Measurements from ENCODE around the gene CADPS2.
A peak's percentile ranks its signal among the peaks of the same experiment; 100 is the strongest.

CADPS2 gene

DNA sequence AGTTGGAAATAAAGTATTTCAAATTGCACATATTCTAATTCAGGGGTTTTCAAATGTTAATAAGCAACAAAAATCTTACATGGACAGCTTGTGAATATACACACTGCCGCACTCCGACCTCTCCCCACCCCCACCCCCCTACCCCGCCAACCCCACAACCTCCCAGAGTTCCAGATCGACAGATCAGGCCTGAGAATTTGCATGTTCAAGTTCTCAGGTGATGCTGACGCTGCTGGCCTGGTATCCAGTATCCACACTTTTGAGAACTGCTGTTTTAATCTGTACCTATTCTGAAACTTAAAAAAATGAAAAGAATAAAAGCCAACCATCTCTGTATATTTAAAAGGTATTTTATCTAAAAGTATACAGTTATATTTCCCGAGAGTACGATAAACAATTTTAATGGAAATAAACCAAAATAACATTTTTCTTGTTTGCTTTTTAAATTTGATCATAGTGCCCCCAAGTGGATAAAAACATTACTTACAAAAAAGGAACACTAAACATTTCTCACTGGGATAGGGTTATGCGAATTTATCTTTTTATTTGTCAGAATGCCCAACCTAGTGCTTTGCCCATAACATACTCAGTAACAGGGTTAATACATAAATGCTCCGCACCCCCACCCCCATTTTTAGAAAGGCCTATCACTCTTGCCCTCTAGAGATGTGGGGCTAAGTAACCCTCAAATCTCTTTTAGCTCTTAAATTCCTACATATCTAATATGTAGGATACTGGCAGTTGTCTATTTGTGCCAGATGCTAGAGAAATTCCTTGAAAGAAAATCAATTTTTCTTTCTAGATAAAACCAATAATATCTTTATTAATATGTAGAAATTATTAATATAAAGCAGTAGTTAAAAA, 353.6 kb downstream of the CADPS2 start:
- in situ Hi-C loops (cut with MboI; ENCODE audit: low sequenced_read_pairs, unreplicated experiment) = loop anchor here (25.0 kb wide), 2 partner anchors 320 to 445 kb away; no protein-coding TSS in a partner anchor
- TF ChIP-seq, protein P1, sequence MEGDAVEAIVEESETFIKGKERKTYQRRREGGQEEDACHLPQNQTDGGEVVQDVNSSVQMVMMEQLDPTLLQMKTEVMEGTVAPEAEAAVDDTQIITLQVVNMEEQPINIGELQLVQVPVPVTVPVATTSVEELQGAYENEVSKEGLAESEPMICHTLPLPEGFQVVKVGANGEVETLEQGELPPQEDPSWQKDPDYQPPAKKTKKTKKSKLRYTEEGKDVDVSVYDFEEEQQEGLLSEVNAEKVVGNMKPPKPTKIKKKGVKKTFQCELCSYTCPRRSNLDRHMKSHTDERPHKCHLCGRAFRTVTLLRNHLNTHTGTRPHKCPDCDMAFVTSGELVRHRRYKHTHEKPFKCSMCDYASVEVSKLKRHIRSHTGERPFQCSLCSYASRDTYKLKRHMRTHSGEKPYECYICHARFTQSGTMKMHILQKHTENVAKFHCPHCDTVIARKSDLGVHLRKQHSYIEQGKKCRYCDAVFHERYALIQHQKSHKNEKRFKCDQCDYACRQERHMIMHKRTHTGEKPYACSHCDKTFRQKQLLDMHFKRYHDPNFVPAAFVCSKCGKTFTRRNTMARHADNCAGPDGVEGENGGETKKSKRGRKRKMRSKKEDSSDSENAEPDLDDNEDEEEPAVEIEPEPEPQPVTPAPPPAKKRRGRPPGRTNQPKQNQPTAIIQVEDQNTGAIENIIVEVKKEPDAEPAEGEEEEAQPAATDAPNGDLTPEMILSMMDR (IDR thresholded peaks at IDR 0.05; ENCODE audit: borderline replicate concordance, control extremely low read depth, extremely low read depth, insufficient read depth, missing control alignments) = peak; percentile 17
- peak; percentile 8 for DNase-seq (ENCODE audit: low spot score)

DNA sequence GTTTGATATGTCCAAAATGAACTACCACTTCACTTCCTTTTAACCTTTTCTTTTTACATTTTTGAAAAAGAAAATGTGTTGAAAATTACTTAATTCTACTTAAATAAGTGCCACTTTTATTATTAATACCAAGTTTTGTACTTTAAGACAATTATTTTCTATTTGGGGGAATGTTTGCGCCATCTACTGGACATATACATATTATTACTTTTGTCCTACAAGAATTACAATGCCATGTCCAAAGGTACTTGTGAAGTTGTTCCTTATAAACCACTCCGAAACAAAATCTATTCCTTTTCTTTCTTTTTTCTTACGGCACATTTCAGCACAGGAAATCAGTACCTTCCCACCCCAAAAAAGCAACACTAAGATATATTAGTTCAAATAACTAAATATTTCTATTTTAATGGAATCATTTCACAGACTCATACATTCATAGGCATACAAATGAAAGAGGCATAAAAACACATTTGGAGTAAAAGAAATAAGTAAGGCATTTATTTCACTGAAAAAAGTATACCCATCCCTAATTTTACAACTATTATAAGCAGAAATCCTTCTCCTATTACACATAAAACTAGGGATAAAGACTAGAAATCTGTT, 357.3 kb downstream of the CADPS2 start:
- TF ChIP-seq, protein P1 (IDR thresholded peaks at IDR 0.05; ENCODE audit: borderline replicate concordance, control extremely low read depth, extremely low read depth, insufficient read depth, missing control alignments) = peak; percentile 35
- in situ Hi-C loops (cut with MboI; ENCODE audit: low sequenced_read_pairs, unreplicated experiment) = loop anchor here (25.0 kb wide), 2 partner anchors 317 to 442 kb away; no protein-coding TSS in a partner anchor
- DNase-seq (ENCODE audit: low spot score) = peak; percentile 26

DNA sequence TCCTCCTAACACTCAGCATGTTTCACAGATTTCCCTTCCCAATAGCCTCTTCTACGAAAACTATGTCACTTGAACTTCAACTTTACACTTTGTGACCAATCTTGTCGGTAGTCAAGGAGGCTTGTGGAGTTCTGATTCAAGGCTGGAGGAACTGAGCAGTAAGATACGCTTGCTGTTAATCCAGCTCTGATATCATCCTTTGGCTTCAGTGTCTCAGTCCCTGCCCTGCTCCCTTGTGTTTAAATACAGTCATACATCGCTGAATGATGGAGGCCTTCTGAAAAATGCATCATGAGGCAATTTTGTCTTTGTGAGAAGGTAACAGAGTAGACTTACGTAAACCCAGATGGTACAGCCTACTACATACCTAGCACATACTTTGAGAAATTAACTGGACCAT, 360.9 kb downstream of the CADPS2 start:
- TF ChIP-seq, protein P1 (IDR thresholded peaks at IDR 0.05; ENCODE audit: borderline replicate concordance, control extremely low read depth, extremely low read depth, insufficient read depth, missing control alignments) = no peak
- in situ Hi-C loops (cut with MboI; ENCODE audit: low sequenced_read_pairs, unreplicated experiment) = loop anchor here (25.0 kb wide), 2 partner anchors 313 to 438 kb away; no protein-coding TSS in a partner anchor
- DNase-seq (ENCODE audit: low spot score) = no peak

DNA sequence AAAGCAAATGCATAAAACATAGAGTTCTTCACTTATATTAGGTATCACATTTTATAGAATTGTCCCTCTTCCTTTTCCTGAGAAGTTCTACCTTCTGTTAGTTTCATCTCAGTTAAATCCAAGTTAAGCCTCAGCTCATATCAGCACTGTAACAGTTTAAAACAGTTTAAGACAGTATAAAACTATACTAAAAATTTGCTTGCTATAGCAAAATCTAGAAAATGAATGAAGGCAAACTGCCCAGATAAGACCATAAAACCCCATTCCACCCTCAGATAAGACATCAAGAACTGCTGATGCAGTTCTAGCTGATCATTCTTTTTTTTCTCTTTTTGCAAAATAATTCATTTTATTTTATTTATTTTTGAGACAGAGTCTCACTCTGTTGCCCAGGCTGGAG, 364.5 kb downstream of the CADPS2 start:
- in situ Hi-C loops (cut with MboI; ENCODE audit: low sequenced_read_pairs, unreplicated experiment) = loop anchor here (25.0 kb wide), 1 partner anchor 91 kb away; no protein-coding TSS in a partner anchor
- TF ChIP-seq, protein P1 (IDR thresholded peaks at IDR 0.05; ENCODE audit: borderline replicate concordance, control extremely low read depth, extremely low read depth, insufficient read depth, missing control alignments) = no peak

DNA sequence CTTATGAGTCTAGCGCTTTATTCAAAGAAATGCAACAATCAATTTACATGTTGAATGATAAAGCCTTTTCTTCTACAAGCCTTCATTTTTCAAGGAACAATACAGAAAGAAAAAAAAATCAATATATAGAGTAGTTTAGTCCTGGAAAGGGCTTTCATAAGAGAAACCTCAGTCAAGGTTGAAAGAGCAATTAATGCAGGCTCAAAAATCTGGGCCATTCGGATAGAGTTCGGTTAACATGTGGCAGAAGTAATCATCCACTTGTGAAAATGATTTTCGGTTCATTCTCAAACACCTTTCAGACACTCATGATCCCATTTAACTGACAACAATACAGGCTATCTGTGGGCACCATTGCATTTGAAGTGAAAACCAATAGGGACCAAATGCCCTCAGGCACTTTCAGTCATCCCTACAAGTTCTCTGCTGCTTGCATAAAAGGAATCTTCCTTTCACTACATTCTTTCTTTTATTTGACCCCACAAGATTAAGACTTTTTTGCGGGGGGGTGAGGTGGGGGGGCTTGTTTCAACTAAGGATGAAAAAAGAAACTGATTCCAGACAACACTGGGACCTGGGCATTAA, 365.2 kb downstream of the CADPS2 start:
- in situ Hi-C loops (cut with MboI; ENCODE audit: low sequenced_read_pairs, unreplicated experiment) = loop anchor here (25.0 kb wide), 1 partner anchor 91 kb away; no protein-coding TSS in a partner anchor
- TF ChIP-seq, protein P1 (IDR thresholded peaks at IDR 0.05; ENCODE audit: borderline replicate concordance, control extremely low read depth, extremely low read depth, insufficient read depth, missing control alignments) = no peak
- no peak for DNase-seq (ENCODE audit: low spot score)

More for the DNA sequence above, 364.5 kb downstream of the CADPS2 start:
- DNase-seq (ENCODE audit: low spot score) = no peak

DNA sequence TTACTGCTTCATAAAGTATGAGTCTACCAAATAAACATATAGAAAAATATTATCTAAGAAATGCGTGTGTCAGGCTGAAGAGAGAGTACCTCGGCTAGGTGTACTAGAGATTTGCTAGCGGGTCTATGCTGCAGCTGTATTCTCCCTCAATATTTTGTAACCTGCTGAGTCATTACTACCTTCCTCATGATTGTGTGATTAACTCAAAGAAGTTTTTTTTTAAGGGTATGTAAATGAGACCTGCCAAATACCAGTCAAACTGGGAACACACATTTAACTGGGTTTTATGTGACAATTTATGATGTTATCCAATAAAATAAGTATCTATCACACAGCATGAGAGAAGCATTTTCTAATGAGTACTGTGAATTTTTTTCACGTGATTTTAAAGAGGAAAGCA, 367.8 kb downstream of the CADPS2 start:
- in situ Hi-C loops (cut with MboI; ENCODE audit: low sequenced_read_pairs, unreplicated experiment) = loop anchor here (25.0 kb wide), 1 partner anchor 94 kb away; no protein-coding TSS in a partner anchor
- TF ChIP-seq, protein P1 (IDR thresholded peaks at IDR 0.05; ENCODE audit: borderline replicate concordance, control extremely low read depth, extremely low read depth, insufficient read depth, missing control alignments) = no peak
- no peak for DNase-seq (ENCODE audit: low spot score)
